Kidney epithelial cell (primary cell): Measurements from ENCODE around the gene SFSWAP. TPM values are rescaled to one million over a fixed set of nuclear protein-coding genes. Genes with fewer than 3 reads are reported as not detected.
"Not testable (repeated sequence)": the region's sequence is repeated elsewhere in the genome, so short reads cannot be mapped to it uniquely, and the experiment has no call there.

ENCODE experiments used
- DNase-seq: peaks from one replicate; pipeline ENCODE4 v3.0.0-alpha.2; 2010; ENCODE audit warnings: low read depth
- H3K27me3 ChIP-seq: 2 replicates; pipeline ENCODE4 v1.6.0; 2011; ENCODE audit warnings: low read length; ENCODE audit not compliant: control insufficient read depth, insufficient read depth
- H3K36me3 ChIP-seq: 2 replicates; pipeline ENCODE4 v1.5.1; 2011; ENCODE audit warnings: low read length; ENCODE audit not compliant: control insufficient read depth, insufficient read depth
- H3K4me3 ChIP-seq: 2 replicates; pipeline ENCODE4 v1.5.1; 2011; ENCODE audit warnings: low read depth, mild to moderate bottlenecking, control low read depth, low read length
- CTCF ChIP-seq: IDR thresholded peaks from 2 replicates; pipeline ENCODE4 v1.5.1; 2011; ENCODE audit warnings: mild to moderate bottlenecking, moderate library complexity, low read length, control low read depth, inconsistent platforms; ENCODE audit not compliant: insufficient read depth, poor library complexity, severe bottlenecking
- total RNA-seq: library from RNA; depleted of rRNA; stranded (reverse); fragments of >200 nt; gene quantifications from 2 replicates; pipeline ENCODE4 v1.2.3, GENCODE V29; 2015

The SFSWAP gene
- total RNA-seq = 27.7 and 31.4 TPM in 2 replicates

DNA sequence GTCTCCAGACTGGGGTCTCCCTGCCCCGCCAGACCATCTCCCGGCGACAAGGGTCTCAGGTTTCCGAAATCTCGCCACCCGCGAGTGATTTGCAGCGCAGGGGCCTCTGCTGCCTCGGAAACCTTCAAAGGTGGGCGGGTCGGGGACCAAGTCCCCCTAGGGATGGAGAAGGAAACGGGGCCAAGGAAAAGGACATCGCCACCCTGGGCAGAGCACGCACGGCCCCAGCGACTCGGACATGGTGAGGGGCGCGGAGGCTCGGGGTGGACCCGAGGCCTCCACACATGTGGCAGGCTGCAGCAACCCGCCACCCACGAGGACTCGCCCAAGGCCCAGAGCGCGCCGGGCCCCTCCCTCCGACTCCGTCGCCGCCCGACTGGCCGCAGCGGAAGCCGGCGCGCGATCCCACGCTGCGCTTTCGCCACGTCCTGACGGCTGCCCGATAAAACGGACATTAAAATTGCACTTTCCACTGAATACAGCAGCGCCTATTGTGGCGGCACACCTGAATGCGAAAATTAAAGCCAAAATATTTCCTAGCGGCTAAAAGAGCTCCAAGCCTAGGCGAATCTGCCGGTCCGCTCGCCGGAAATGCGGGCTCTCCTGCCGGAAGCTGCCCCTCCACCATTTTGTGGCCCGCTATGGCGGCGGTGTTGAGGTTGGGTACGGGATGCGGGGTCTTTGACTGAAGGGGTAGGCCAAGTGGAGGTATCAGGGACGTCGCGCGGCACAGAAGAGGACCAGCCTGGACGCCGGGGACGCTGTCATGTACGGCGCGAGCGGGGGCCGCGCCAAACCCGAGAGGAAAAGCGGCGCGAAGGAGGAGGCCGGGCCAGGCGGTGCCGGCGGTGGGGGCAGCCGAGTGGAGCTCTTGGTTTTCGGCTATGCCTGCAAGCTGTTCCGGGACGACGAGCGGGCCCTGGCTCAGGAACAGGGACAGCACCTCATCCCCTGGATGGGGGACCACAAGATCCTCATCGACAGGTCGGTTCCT lies at the start of gene SFSWAP:
SFSWAP (plus strand) TSS at position 627 of the 994 bp plus-strand sequence; CDS start at position 767, 140 bp downstream.
- H3K27me3 ChIP-seq = no peaks in the 10 kb centered on the region
- TF ChIP-seq CTCF = no peak
- peaks cover 1% of the 10 kb centered on the region for H3K36me3 ChIP-seq
- no peak for DNase-seq
- peak within 1 kb of the TSS; percentile 69 for H3K4me3 ChIP-seq

- H3K4me3 ChIP-seq, DNase-seq: not testable (repeated sequence)
Measured at GRCh38 chr12:131661170-131661985, 49.5 kb upstream of the SFSWAP start.

GRCh38 chr12:131661986-131662288 lies 49.0 kb upstream of the SFSWAP start:
- H3K27me3 ChIP-seq, H3K36me3 ChIP-seq, DNase-seq, H3K4me3 ChIP-seq: not testable (repeated sequence)

More at GRCh38 chr12:131661170-131661985, 49.5 kb upstream of the SFSWAP start:
- not testable (repeated sequence) for H3K36me3 ChIP-seq, H3K27me3 ChIP-seq

- H3K36me3 ChIP-seq, H3K4me3 ChIP-seq, H3K27me3 ChIP-seq, DNase-seq: not testable (repeated sequence)
Measured at GRCh38 chr12:131662346-131662745, 48.5 kb upstream of the SFSWAP start.

DNA sequence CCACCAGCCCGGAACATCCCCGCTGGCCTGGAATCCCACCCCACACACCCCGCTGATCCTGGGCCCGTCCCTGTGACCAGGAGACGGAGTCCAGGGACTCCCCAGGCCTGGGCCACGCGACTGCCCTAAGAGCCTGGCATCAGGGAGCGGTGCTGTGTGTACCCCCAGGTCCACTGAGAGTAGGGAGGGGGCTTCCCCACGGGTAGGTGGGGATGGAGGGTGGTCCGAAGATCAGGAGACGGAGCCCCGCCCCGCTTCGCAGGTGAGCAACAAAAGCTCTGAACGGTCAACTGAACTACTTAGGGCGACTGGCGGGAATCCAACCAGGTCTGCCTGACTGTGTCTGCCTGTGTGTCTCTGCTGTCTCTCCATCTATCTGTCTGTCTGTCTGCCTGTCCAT lies 45.2 kb upstream of the SFSWAP start:
- not testable (repeated sequence) for H3K4me3 ChIP-seq, H3K36me3 ChIP-seq, DNase-seq, H3K27me3 ChIP-seq

- not testable (repeated sequence) for H3K36me3 ChIP-seq, H3K27me3 ChIP-seq, DNase-seq, H3K4me3 ChIP-seq
Measured at GRCh38 chr12:131666486-131666885, 44.4 kb upstream of the SFSWAP start.

GRCh38 chr12:131666978-131667601 lies 43.8 kb upstream of the SFSWAP start:
- H3K4me3 ChIP-seq, H3K27me3 ChIP-seq, H3K36me3 ChIP-seq, DNase-seq: not testable (repeated sequence)

DNA sequence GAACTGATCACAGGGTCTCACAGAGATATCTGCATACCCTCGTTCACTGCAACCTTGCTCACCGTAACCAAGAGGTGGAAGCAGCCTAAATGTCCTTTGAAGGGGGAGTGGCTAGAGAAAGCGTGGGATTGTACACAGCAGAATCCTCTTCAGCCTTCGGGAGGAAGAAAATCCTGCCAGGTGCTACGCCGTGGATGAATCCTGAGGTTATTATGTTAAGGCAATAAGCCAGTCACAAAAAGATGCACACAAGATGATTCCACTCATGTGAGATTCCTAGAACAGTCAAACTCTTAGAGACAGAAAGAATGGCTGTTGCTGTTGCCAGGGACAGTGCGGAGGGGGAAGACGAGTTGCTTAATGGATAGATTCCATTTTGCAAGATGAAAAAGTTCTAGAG lies 39.6 kb upstream of the SFSWAP start:
- no peak for TF ChIP-seq CTCF
- Histone ChIP-seq H3K4me3 (no peak overlapping the region), H3K27me3 (peaks cover 7% of the 10 kb centered on the region), H3K36me3 (no peaks in the 10 kb centered on the region)
- DNase-seq = no peak
